ENCODE measurements around the gene TPRA1.

Gene TPRA1

GRCh38 chr3:127590593-127591465 is at the start of gene TPRA1:
TSS of gene TPRA1 (minus strand) at chr3:127590733. CDS start at chr3:127580146, 10,587 bp downstream.
- peak; percentile 98 for DNase-seq

DNA sequence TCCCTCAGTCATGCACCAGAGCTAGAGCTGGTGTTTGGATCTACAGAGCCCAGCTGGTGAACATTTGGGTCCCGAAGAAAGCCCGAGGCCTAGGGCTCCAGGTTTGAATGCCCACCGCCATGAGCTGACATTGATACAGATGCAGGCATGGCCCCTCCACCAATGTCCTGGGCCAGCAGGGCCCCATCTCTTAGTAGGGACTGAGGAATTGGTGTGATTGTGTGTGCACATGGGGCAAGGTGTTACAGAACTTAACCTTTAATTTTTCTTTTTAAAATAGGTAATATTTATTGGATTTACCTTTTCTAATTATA is 49.5 kb upstream of the TPRA1 start:
- no peak for DNase-seq

- DNase-seq = no peak
Observed at GRCh38 chr3:127639173-127640041, 48.9 kb upstream of the TPRA1 start.

DNA sequence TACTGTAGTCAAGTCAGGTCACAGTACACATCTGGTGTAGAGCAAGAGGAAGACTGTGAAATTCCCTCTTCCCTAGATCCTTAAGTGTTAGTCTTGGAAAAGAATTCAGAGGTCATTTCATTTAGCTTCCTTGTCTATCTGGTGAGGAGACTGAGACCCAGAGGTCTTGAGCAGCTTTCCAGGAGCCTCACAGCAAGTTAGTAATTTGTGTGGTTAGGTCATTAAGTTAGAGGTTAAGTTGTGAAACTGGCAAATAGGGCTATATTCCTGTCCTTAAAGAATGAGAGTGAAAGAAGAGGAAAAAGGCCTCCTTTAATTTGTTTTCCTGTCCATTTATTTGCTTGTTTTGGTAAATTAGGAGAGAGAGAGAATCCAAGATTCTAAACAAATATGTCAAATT is 47.4 kb upstream of the TPRA1 start:
- no peak for DNase-seq

DNA sequence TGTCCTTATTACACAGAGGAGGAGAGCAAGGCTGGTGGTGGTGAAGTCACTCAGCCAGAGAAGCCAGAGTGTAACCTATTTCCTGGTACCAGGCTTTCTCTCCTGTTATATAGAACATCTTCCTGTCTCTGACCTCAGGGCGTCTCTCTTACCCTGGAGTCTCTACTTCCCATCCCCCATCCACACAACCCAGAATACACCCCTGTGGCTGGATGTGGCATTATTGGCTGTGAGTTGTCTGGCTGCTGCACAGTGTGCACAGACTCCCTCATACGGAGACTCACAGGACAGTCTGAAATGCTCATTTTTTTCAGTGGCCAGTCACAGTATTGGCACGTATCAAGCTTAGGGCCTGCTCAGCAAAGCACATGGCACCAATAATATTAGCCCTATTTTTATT is 47.0 kb upstream of the TPRA1 start:
- DNase-seq = no peak

DNA sequence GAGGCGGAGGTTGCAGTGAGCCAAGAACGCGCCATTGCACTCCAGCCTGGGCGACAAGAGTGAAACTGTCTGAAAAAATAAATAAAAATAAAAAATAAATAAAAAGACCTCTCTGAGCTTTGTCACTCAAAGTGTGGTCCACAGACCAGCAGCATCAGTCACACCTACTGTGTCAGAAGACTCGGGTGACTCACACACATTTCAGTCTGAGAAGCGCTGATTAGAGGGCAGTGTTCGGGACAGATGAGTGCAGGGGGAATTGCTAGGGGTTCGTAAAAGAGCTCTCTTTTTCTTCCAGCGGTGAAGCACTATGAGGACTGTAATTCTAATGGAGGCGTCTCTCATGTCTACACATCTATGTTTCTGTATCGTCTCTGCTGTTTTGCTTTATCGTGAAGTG is 44.1 kb upstream of the TPRA1 start:
- no peak for DNase-seq

- peak; percentile 71 for DNase-seq
Observed at GRCh38 chr3:127632035-127632820, 41.7 kb upstream of the TPRA1 start.

- DNase-seq = peak; percentile 43
Observed at GRCh38 chr3:127630811-127631714, 40.5 kb upstream of the TPRA1 start.

DNA sequence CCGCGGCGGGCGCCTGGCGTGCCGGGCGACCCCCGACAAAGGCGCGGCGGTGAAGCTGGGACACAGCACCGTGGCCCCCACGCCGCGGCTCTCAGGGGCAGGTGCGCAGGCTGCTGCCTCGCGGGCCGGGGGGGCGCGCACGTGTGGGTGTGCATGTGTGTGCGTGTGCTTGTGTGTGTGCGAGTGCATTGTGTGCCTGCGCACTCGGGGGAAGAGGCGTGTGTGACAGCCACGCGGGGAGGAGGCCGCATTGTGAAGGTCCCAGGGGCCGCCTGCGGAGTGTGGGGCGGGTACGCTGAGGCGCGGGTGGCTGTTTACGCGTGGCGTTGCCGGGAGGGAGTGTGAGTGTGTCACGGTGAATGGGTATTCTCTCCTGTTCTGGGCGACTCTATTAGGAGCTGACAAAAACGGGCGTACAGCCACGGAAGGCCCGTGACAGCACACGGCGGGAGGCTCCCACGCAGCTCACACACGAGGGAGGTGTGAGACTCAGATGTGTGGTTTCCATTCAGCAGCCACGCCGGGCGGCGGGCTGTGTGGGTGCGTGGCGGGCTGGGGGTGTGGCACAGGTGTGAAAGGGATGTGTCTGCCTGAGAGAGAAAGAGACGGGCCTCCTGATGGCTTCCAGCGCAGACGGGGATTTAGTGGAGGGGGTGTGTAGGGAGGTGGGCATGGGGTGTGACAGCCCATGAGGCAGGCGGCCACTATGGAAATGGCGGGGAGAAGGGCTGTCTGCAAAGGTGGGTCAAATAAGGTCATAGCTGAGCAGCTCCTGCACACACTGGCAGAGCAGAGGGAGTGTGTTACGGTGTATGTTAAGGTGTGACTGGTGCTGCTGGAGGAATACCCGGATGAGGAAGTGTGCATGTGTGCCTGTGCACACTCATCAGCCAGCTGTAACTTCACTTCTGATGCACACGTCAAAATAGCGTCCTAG is 39.2 kb upstream of the TPRA1 start:
- peak; percentile 74 for DNase-seq

- peak; percentile 79 for DNase-seq
Observed at GRCh38 chr3:127628788-127629466, 38.4 kb upstream of the TPRA1 start, which contains the start of gene PODXL2. TSS of gene PODXL2 (plus strand) at chr3:127629185. CDS start at chr3:127629220, 35 bp downstream.

GRCh38 chr3:127628426-127628787 is 37.9 kb upstream of the TPRA1 start:
- DNase-seq = no peak

GRCh38 chr3:127625821-127626220 is 35.3 kb upstream of the TPRA1 start:
- no peak for DNase-seq

- no peak for DNase-seq
Observed at GRCh38 chr3:127624063-127624462, 33.5 kb upstream of the TPRA1 start.

- DNase-seq = no peak
Observed at GRCh38 chr3:127622772-127623576, 32.4 kb upstream of the TPRA1 start.

GRCh38 chr3:127622031-127622430 is 31.5 kb upstream of the TPRA1 start:
- no peak for DNase-seq

GRCh38 chr3:127620637-127621375 is 30.3 kb upstream of the TPRA1 start:
- no peak for DNase-seq

GRCh38 chr3:127618891-127619290 is 28.4 kb upstream of the TPRA1 start:
- no peak for DNase-seq

GRCh38 chr3:127616836-127617605 is 26.5 kb upstream of the TPRA1 start:
- no peak for DNase-seq
